GM20431 (cell line): ENCODE measurements around the gene COBL.

Source experiments
- in situ Hi-C: fragments of 300-500 bp; cut with MseI, MboI; formaldehyde crosslinking; loops from one replicate; pipeline ENCODE4 v1.15.0; 2020; ENCODE audit warnings: low sequenced_read_pairs; ENCODE audit not compliant: unreplicated experiment

The COBL gene

DNA sequence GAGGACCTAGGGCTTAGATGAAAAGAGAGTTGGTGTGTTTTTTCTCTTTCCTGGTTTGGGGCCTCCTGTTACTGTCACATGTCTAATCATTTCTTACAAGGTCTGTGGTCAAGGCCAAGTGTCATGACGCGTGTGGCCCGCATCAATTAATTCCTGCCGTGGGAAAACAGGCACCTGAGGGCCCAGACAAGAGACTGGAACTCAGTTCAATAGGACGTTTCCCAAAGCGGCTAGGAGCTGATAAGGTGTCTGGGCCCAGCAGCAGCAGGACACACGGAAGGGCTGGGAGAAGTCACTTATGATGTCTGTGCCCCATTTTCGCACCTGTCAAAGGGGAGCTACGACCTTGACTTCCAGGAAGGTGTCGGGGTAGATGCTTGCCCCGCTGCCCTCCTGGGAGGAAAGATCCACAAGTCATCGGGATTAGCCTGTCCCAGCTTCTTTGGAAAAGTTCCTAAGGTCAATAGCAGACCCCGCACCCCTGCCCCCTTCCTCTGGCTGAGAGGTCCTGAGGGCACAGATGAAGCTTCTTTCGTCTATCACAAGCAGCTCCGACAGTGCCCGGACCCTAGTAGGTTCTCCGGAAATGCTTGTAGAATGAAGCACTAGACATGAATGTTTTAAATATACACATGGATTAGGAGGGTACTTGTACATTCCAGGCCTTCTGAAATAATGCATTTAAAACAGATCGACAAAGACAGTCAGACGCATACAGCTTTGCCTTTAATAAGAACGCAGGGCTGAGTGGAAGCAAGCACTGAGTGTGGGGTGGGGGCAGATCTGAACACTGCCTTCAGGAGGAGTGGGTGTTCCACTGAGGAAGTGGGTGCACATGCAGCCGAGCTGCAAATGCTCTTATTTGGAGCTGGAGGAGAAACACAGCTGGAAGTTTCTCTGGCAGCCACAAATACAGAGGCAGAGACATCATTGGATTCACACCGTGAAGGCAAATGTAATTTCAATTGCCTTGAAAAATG is 296.4 kb downstream of the COBL start:
- in situ Hi-C loops = no loop called here

DNA sequence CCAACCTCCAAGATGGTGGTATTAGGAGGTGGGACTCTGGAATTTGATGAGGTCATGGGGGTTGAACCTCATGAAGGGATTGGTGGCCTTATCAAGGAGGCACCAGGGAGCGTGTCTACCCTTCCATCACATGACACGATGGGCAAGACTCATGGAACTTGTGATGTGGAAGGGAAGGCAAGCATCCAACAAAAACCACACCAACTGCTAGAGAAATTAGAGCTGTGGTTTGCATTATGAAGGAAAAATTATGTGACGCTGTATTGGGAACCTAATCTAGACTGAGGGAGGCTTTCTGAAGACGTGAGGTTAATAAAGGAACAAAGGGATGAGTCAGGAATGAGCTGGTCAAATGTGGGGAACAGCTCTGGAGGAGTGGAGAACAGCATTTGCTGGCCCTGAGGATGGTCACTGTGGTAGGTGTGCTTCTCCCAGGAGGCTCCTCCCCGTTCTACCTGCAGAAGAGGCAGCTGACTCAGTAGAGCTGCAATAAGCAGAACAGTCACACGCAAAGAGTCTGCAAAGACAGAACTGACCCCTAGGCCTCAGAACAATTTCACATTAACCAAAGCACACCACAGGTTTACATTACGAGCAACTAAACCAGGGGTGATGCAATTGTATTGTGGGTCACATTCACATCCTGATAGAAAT is 297.3 kb downstream of the COBL start:
- in situ Hi-C loops = no loop called here

DNA sequence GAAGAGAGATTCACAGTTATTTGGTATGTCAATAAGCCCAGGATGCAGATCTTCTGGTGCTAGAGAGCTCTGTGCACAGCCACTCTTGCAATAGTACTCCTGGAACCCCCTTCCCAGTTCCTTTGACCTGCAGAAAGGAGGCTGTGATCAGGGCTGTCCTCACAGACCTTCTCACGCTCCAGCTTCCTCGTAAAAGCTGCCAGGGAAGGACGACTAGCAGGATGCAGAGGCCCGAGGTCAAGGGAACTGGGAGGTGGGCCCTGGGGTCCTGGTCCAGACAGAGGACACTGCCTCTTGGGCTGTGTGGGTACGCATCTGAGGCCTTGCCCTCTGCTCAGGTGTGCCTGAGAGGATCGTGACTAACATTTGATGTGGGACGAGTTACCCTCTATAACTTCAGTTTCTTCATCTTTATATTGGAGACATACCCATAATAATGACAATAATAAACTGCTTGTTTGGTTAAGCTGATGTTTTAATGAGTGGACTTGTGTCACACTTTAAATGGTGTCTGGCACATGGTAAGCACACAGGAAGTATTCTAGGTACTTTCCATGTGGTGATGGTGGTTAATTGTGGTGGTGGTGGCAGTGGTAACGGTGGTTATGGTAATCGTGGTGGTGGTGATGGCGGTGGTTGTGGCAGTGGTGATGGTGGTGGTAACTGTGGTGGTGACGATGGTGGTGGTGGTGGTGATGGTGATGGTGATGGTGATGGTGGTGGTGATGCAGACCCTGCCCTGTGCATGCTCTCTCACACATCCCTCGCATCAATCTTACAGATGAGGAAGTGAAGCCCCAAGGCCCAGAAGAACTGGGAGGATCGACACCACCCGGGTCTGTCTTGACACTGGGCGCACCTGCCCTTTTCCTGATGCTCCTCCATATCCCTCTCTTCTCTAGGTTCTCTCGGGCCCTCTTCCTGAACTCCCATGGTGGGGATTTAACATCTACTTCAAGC is 298.8 kb downstream of the COBL start:
- in situ Hi-C loops = no loop called here

DNA sequence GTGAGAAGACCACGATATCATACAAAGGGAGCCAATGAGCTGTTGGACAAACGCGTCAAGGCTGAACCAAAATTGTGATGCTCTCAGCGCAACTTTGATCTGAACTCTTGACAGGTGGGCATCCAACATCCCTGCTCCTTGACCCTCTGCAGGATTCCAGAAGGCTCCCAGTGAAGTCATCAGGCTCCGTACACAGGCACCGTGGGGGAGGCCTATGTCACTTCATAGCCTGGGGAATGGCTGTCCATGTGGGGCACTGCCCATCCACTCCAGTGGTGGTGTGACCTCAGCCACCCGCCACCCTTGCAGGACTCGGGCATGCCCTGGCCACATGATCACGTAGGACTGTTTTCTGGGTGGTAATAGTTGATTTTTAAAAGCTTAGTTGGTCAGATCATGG is 300.1 kb downstream of the COBL start:
- in situ Hi-C loops = no loop called here

DNA sequence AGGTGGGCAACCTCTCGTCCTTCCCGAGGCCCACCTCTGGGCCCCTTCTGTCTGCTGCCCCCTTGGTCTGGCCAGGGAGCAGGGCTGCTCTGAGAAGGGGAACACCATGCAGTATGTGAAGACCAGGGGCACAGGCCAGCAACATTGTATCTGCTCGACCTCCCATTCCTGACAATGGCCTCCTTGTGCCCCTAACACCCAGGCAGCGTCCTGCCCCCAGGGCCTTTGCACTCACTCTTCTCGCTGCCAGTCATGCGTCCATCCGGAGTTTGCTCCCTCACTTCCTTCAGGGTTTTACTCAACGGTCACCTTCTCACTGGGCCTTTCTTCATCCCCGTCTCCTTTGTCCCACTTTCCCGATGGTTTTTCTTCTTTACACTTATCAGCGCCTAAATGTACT is 301.0 kb downstream of the COBL start:
- in situ Hi-C loops = no loop called here

DNA sequence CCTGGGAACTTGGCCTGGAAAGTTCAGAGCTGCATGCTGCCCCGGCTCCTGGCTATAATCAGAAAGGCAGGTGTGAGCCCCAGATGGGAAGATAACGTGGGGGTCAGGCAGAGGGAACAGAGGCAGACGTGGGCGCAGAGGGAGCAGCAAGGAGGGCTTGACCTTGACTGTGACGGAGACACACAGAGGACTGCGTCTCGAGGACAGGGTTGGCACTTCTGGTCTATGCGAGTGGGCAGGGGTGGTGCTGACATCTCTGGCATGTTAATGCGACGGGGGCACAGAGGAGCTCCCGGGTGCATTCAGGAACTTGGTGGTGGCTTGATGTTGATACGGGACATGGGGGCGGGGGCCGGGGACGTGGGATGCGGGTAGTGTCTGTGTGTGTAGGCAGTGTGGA is 301.8 kb downstream of the COBL start:
- in situ Hi-C loops = no loop called here

DNA sequence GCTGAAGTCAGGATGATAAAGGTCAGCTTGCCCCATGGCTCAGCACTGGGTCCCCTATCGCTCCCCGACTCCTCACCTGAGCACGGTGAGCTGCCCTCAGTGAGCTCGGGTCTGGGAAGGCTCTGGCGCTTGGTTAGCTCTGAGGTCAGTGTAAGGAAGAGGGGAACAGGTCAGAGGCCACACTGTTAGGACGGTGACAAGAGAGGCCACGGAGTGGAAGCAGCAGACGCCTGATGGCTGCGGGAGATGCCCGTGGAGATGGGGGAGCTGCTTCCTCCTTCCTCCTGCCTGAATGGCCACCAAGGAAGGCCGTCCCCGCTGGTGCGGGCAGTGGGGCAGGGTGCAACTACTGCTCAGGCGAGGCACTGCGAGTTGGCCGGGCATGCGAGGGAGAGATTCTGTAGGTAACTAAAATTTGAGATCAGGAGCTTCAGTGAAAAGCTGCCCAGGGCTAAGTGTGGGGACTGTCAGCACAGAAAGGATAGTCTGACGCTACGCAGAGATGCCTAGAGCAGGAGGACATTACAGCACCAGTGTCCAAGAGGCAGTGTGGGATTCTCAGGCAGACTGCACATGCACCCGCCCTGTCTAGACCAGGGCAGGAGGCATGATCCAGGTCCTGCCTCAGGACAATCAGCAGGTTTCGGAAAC is 302.6 kb downstream of the COBL start:
- in situ Hi-C loops = no loop called here

DNA sequence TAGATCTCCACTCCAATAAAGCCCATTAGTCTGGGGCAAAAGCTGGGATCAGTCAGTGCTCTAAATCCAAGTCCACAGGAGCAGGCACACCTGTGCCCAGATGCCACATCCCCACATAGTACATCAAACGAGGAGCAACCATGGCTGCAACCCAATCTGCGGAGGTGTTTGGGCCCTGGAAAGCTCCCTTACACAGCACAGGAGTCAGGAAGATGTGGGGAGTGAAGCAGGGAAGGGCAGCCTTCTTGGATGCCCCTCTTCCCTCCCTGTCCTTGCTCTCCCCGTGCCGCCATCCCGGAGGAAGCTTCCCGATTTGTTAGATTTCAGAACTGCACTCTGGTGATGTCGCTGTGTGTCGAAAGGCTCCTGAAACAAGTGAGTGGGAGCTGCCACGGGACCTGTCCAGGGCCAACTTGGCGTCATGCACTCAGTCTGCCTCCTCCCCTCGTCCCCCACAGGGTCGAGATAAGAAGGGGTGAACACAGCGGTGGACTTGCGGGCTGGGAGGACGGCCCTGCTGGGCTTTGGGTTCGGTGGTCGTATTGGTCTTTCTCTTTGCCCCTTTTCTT is 303.3 kb downstream of the COBL start:
- in situ Hi-C loops = no loop called here

DNA sequence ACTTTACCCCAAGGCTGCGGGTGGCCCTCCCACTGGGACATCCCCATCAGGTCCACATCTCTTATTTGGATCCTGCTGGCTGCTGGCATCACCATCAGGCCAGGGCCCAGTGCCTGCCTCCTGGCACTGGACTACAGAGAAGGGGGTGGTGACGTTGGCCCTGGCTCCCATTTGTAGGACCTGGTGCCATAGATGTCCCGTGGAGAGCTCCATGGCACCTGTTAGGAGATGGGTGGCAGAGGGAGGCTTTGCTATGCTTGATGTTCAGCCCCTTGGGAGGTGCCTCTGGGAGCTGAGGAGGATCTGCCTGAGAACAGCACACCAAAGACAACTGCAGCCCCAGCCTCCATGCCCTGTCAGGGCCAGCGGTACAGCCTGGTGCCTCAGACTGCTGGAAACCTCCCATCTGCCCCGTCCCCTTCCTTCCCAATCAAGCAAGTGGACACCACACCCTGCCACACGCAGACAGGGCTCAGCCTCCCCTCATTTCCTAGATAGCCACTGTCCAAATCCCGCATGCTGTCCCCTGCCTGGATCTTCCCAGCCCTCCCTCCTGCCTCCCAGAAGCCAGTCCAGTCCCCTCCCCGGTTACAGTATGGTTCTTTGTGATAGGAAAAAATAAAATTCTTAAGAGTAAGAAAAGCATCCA is 303.9 kb downstream of the COBL start:
- in situ Hi-C loops = no loop called here

DNA sequence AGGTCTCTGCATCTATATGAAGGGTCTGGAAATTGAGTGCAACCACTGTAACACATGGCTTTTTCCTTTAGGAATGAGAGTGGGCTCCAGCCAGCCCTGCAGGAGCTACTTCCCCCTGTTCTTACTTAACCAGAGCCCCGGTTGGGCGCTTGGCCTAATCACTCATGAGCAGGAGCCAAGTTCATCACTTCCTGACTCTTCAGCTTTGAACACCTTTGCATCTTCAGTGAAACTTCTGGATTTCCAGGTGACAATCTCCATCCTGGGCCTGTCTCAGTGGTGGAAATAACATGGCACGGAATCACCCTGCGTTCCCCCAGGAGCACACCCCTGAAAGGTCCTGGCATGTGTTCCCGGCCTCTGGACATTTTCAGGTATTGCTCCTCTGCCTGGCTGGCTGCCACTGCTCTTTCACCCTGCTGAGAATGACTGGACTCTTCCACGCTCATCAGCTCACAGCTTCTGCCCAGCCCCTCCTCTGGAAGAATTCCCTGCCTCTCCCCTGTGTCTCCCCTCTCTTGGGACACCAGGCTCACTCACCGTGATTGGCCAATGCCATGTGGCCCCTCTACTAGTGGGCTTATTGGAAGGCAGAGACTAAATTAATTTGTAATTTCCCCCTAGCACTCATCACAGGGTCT is 304.8 kb downstream of the COBL start:
- in situ Hi-C loops = no loop called here

DNA sequence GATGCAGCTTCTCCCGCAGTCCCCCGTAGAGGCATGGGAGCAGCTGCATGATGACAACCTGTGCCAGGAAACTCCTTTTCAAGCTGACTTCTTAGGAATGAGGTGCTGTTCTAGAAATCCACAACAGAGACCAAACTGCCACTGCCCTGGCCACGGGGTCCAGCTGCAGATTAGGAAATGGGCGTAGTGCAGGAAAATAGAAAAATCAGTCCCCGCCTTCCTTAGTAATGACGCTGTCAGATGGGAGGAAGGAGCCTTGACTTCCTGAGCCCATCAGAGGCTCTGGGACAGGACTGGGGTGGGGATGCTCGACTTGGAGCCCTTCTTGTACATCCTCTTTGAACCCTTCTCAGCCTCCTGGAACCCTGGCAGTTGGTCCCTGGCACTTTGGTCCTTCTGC is 306.1 kb downstream of the COBL start:
- in situ Hi-C loops = no loop called here

DNA sequence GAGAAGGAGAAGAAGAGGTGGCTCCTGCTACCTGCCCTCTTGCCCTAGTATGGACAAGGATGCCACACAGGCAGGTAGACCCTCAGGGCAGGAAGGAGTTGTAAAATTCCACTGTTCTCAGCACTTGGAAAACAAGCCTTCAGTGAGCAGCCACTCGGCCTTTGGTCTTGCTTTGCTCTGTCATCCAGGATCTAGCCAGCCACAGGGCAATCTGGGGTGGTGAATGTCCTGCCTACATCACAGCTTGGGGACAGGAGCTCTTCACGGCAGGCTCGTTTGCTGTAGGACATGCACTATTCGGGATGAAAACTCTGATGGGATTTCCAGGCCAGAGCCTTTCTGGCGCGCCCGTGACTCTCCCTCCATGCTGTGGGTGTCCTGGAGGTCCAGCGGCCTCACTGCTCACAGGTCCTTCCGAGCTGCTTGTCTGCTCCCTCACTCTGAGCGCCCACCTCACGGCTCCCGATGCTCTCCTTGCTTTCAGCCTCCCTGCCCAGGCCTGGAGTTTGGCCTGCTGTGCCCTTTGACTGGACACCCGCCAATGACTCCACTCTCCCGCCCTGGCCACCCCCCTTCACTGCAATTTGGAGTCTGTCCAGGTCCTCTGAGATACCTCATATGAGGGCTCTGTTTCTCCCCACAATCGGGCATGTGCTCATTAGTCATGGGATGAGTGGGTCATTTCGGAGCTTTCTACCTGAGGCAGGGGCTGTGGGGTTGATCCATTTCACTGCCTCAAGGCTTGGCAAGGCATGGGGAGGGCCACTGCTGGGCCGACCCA is 306.7 kb downstream of the COBL start:
- in situ Hi-C loops = no loop called here

DNA sequence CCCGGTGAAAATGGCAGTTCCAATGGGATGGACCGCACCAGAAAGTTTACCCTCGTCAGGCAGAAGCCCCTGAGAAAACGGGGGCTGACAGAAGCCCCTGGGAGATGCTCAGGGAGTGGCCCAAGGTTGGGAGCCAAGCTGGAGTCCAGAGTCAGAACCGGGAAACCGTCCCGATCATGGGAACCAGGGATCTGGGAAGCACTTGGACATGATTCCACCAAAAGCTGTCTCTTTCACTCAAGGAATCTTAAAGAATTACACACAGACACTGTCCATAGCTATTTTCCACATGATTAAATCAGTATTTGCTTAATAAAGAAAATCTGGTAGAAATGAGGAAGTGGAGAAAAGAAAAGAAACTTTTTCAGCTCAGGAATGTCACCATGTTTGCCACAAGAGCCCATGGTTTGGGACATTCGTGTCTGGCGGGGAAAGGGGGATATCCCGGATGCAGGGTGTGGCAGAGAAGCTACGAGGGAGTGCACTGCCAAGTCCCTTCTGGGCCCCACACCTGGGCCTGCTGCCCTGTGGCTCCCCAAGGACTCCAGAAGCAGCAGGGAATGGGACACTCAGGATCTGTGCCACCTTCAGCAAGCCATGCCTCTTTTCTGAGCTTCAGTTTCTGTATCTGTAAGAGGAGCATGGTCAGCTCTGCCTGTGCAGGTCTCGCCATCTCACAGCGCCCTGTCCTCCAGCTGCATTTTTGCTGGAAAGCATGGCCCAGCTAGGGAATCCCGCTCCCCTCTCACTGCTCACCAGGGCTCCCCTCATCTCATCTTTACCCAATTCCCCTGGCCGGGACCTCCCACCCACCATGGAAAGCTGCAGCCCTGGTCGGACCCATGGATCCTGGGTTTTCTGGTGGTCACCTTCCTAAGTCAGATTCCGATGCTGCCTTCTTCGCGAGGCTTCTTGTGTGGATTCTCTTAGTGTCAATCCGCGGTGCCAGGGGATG is 308.8 kb downstream of the COBL start:
- in situ Hi-C loops = no loop called here

DNA sequence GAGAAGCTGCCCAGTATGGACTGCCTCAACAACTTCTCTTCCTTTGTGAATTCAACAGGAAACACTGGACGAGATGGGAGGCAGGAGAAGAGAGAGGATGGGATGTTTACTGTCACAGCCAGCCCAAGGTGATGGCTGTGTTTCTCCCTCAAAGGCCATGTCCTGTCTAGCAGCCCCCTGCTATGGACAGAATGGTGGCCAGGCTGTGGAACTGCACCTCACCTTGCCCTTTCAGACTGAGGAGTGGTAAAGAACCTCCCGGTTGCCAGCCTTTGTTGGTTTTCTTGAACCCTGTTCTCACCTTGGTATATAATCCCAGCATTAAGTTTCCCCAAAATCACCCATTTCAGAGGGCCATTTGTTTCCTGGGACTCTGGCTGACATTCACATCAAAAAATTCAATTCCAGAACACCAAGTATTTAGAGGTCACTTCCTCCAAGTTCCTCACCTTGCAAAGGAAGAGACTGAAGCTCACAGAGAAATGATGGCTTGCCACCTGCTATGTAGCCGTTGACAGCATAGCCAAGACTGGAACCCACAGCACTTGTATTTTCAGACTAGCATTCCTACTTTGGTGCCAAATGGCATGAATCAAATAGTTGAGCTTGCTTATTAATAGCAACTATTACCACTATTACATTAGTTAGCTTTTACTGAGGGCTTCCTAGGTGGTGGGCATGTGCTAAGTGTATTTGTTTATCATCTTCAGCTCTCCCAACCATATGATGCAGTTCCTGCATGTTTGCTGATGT is 309.9 kb downstream of the COBL start:
- in situ Hi-C loops = no loop called here

DNA sequence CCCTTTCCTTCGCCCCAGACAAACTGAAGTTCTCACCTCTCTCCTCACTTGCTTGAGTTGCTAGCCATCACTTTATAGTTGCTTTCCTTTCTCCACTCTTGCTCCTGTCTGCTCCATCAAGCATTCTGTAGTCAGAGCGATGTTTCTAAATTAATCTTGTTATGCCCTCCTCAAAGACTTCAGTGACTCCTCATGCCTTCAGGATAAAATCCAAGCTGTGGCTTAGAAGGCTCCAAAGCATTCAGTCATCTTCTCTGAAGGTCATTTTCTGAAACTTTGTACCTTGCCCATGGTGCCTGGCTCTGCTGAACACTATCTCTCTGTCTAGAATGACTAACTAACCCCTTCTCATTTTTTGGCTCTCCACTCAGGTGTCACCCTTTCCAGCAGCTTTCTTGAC is 311.5 kb downstream of the COBL start:
- in situ Hi-C loops = no loop called here

DNA sequence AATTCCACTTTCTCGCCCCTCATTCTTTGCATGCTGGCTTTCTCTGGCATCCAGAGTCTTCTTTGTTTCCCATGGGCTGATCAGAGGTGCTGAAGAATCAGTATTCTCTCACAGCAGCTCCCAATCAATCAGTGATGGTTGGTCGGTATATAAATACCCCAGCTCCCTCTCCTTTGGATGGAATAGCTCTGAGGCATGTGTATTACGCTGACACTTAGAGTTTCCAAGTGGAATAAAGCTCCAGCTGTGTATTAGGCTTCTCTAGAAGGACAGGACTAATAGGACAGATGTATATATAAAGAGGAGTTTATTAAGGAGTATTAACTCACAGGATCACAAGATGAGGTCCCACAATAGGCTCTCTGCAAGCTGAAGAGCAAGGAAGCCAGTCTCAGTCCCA is 315.7 kb downstream of the COBL start:
- in situ Hi-C loops = no loop called here
